ENCODE data around the gene MITF.
"Not testable (repeated sequence)": the region's sequence is repeated elsewhere in the genome, so short reads cannot be mapped to it uniquely, and the experiment has no call there.

Gene MITF

GRCh38 chr3:69871868-69872267 lies 132.6 kb downstream of the MITF start:
- DNase-seq (ENCODE audit: low spot score), result no peak

- no peak for DNase-seq (ENCODE audit: low spot score)
These were observed 133.6 kb downstream of the MITF start for GRCh38 chr3:69872783-69873378.

- DNase-seq (ENCODE audit: low spot score), result no peak
These were observed 136.8 kb downstream of the MITF start for GRCh38 chr3:69876073-69876472.

GRCh38 chr3:69878254-69878653 lies 139.0 kb downstream of the MITF start:
- no peak for DNase-seq (ENCODE audit: low spot score)

- DNase-seq (ENCODE audit: low spot score), result no peak
These were observed 139.8 kb downstream of the MITF start for GRCh38 chr3:69879051-69879450.

GRCh38 chr3:69880069-69880640 lies 140.9 kb downstream of the MITF start:
- DNase-seq (ENCODE audit: low spot score), result no peak

GRCh38 chr3:69881051-69881450 lies 141.8 kb downstream of the MITF start:
- no peak for DNase-seq (ENCODE audit: low spot score)

- no peak for DNase-seq (ENCODE audit: low spot score)
These were observed 142.6 kb downstream of the MITF start for GRCh38 chr3:69881756-69882428.

- no peak for DNase-seq (ENCODE audit: low spot score)
These were observed 143.3 kb downstream of the MITF start for GRCh38 chr3:69882560-69882959.

- DNase-seq (ENCODE audit: low spot score), result no peak
These were observed 149.0 kb downstream of the MITF start for GRCh38 chr3:69888040-69888942.

- no peak for DNase-seq (ENCODE audit: low spot score)
These were observed 149.7 kb downstream of the MITF start for GRCh38 chr3:69888943-69889315.

GRCh38 chr3:69890084-69890483 lies 150.8 kb downstream of the MITF start:
- DNase-seq (ENCODE audit: low spot score), result no peak

- no peak for DNase-seq (ENCODE audit: low spot score)
These were observed 151.4 kb downstream of the MITF start for GRCh38 chr3:69890691-69891090.

GRCh38 chr3:69892706-69893105 lies 153.4 kb downstream of the MITF start:
- no peak for DNase-seq (ENCODE audit: low spot score)

- DNase-seq (ENCODE audit: low spot score), result peak; percentile 29
These were observed 154.0 kb downstream of the MITF start for GRCh38 chr3:69893274-69893673.

- DNase-seq (ENCODE audit: low spot score), result no peak
These were observed 156.8 kb downstream of the MITF start for GRCh38 chr3:69896095-69896494.

- DNase-seq (ENCODE audit: low spot score), result no peak
These were observed 161.1 kb downstream of the MITF start for GRCh38 chr3:69900331-69900730.

GRCh38 chr3:69901802-69902201 lies 162.5 kb downstream of the MITF start:
- no peak for DNase-seq (ENCODE audit: low spot score)

GRCh38 chr3:69902386-69902785 lies 163.1 kb downstream of the MITF start:
- DNase-seq (ENCODE audit: low spot score), result no peak

- no peak for DNase-seq (ENCODE audit: low spot score)
These were observed 167.2 kb downstream of the MITF start for GRCh38 chr3:69906351-69906966.

- no peak for DNase-seq (ENCODE audit: low spot score)
These were observed 168.3 kb downstream of the MITF start for GRCh38 chr3:69907554-69907953.

GRCh38 chr3:69909859-69910258 lies 170.6 kb downstream of the MITF start:
- DNase-seq (ENCODE audit: low spot score), result not testable (repeated sequence)
